K562 (cell line): Measurements from ENCODE around the gene PROK1. TPM values are rescaled to one million over a fixed set of nuclear protein-coding genes. Genes with fewer than 3 reads are reported as not detected.

Experiments
- ARID1B ChIP-seq: fragments of 450-650 bp; IDR thresholded peaks from 2 replicates; pipeline ENCODE4 v1.6.1; 2016; ENCODE audit warnings: antibody characterized with exemption, mild to moderate bottlenecking, inconsistent platforms
- ATF1 ChIP-seq, 2 experiments: fragments of 450-650 bp in 1 of 2; IDR thresholded peaks; 2 replicates each; pipeline ENCODE4 v1.6.1; 2016; ENCODE audit warnings: missing compliant biosample characterization in 1 of 2, missing genetic modification characterization in 1 of 2
- BRD9 ChIP-seq: fragments of 450-650 bp; IDR thresholded peaks from 2 replicates; pipeline ENCODE4 v1.6.1; 2018; ENCODE audit warnings: low read depth; ENCODE audit not compliant: partially characterized antibody
- CCNT2 ChIP-seq: IDR thresholded peaks from 2 replicates; pipeline ENCODE4 v1.6.1; 2011; ENCODE audit warnings: borderline replicate concordance, low read depth, mild to moderate bottlenecking, moderate library complexity, mixed read lengths, low read length; ENCODE audit not compliant: insufficient read length; ENCODE audit errors: extremely low read depth
- CTBP1 ChIP-seq: fragments of 450-650 bp; IDR thresholded peaks from 2 replicates; pipeline ENCODE4 v1.6.1; 2016; ENCODE audit warnings: borderline replicate concordance
- DACH1 ChIP-seq: fragments of 450-650 bp; IDR thresholded peaks from 2 replicates; pipeline ENCODE4 v1.6.1; 2018; ENCODE audit not compliant: partially characterized antibody
- HDAC8 ChIP-seq: fragments of 450-650 bp; IDR thresholded peaks from 2 replicates; pipeline ENCODE4 v1.6.1; 2016; ENCODE audit warnings: mild to moderate bottlenecking, missing genetic modification characterization, moderate library complexity, missing compliant biosample characterization
- MAFG ChIP-seq: fragments of 450-650 bp; conservative IDR thresholded peaks from 2 replicates; pipeline ENCODE4 v1.6.1; 2016; ENCODE audit warnings: missing genetic modification characterization, missing compliant biosample characterization
- NFIC ChIP-seq: fragments of 450-650 bp; IDR thresholded peaks from 2 replicates; pipeline ENCODE4 v1.6.1; 2017; ENCODE audit warnings: mild to moderate bottlenecking, inconsistent platforms
- RCOR1 ChIP-seq, 2 experiments: IDR thresholded peaks; 2 replicates each; pipeline ENCODE4 v1.6.1; 2012; ENCODE audit warnings: low read depth in 2 of 2, low read length in 2 of 2, borderline replicate concordance in 1 of 2, improper control_type of control experiment in 1 of 2
- SMARCA4 ChIP-seq: fragments of 450-650 bp; IDR thresholded peaks from 2 replicates; pipeline ENCODE4 v1.6.1; 2016
- TBL1XR1 ChIP-seq, 2 experiments: IDR thresholded peaks; 2 replicates each; pipeline ENCODE4 v1.6.1; 2012; ENCODE audit warnings: improper control_type of control experiment in 2 of 2, low read length in 2 of 2, mild to moderate bottlenecking in 1 of 2
- TCF3 ChIP-seq: sonication (generic); formaldehyde crosslinking; IDR thresholded peaks from 2 replicates; pipeline ENCODE4 v1.4.0; 2020; ENCODE audit warnings: mild to moderate bottlenecking, missing genetic modification reagents
- ZEB2 ChIP-seq: fragments of 450-650 bp; IDR thresholded peaks from 2 replicates; pipeline ENCODE4 v1.6.1; 2016
- ZKSCAN8 ChIP-seq: fragments of 200-800 bp; sonication (Bioruptor generic); IDR thresholded peaks from 2 replicates; pipeline ENCODE4 v1.6.1; 2016; ENCODE audit warnings: missing genetic modification characterization, missing compliant biosample characterization
- ZNF589 ChIP-seq: fragments of 200-800 bp; sonication (Bioruptor generic); IDR thresholded peaks from 2 replicates; pipeline ENCODE4 v1.6.1; 2016; ENCODE audit warnings: low read depth, missing genetic modification characterization, missing compliant biosample characterization
- polyA plus RNA-seq, 8 experiments: library from polyadenylated mRNA; depleted of rRNA in 4 of 8; stranded (reverse) in 5 of 8; unstranded in 3 of 8; fragments of >200 nt; fragmentation: Nextera tagmentation in 2 of 8; fragmentation: Illumina TruSeq in 1 of 8; extraction: Ambion mirVana in 2 of 8; extraction: Trizol in 1 of 8; gene quantifications; 2 replicates each; pipeline versions ENCODE4 v1.2.1 to v1.2.3, GENCODE V29; 2011 to 2014; ENCODE audit warnings: inconsistent platforms in 1 of 8, missing spikeins in 1 of 8
- total RNA-seq, 7 experiments: library from RNA; depleted of rRNA in 6 of 7; stranded (reverse); fragments of >200 nt in 6 of 7; fragmentation: Illumina TruSeq in 2 of 7; extraction: Trizol in 2 of 7; gene quantifications; 2 replicates each; pipeline versions ENCODE4 v1.2.1 to v1.2.3, GENCODE V29; 2011 to 2021; ENCODE audit warnings: low replicate concordance in 1 of 7
- TF ChIP-seq, protein P1 (sequence below): fragments of 450-650 bp; IDR thresholded peaks from 2 replicates; pipeline ENCODE4 v1.6.1; 2016; ENCODE audit warnings: low read depth
- TF ChIP-seq, protein P2 (sequence below), 2 experiments: fragments of 450-650 bp in 1 of 2; sonication (generic) in 1 of 2; formaldehyde crosslinking in 1 of 2; IDR thresholded peaks in 1 of 2; conservative IDR thresholded peaks in 1 of 2; 2 replicates each; pipeline versions ENCODE4 v1.6.1 to v1.8.1; 2016 to 2023; ENCODE audit warnings: mild to moderate bottlenecking in 2 of 2, moderate library complexity in 2 of 2, inconsistent platforms in 1 of 2, missing genetic modification reagents in 1 of 2
- TF ChIP-seq, protein P3 (sequence below): IDR thresholded peaks from 2 replicates; pipeline ENCODE4 v1.6.1; 2014; ENCODE audit warnings: antibody characterized with exemption

Gene PROK1
- total and polyA plus RNA-seq, 9 of the 15 experiments (the other 6 are each of a cell fraction or from before 2014, with no cell fraction given) = 0.15 TPM; not detected in 8

DNA sequence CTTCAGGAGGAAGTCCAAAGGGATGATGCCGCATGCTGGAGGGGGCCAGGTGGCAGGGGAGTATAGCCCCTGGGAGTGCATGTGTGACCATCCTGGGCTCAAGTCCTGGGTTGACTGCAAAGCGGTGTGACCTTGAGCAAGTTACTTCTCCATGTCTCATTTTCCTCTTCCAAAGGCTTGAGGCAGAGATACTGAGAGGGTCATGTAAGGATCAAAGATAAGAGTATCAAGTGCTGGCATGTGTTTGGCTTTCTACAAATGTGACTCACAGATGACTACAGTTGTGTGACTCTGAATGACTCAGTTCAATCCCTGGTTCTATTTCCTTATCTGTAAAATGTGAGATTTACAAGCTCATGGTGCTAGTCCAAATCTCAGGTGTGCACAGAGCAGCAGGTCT lies 26.1 kb downstream of the PROK1 start (continued):
- TF ChIP-seq ZKSCAN8 (CRISPR knock-in tag) = 0 out of 2 replicates have a peak, but pooled peaks have one; percentile 38
- peak; percentile 30 to 98; a peak in 3 of 4 replicates for TF ChIP-seq RCOR1 (IDR thresholded peaks at IDR 0.05; ENCODE audit: borderline replicate concordance in 1 of 2, low read depth in 2 of 2, low read length in 2 of 2)
- TF ChIP-seq ZEB2 = peak; percentile 64; the same call in 1 of the 2 replicates
- TF ChIP-seq, protein P1, sequence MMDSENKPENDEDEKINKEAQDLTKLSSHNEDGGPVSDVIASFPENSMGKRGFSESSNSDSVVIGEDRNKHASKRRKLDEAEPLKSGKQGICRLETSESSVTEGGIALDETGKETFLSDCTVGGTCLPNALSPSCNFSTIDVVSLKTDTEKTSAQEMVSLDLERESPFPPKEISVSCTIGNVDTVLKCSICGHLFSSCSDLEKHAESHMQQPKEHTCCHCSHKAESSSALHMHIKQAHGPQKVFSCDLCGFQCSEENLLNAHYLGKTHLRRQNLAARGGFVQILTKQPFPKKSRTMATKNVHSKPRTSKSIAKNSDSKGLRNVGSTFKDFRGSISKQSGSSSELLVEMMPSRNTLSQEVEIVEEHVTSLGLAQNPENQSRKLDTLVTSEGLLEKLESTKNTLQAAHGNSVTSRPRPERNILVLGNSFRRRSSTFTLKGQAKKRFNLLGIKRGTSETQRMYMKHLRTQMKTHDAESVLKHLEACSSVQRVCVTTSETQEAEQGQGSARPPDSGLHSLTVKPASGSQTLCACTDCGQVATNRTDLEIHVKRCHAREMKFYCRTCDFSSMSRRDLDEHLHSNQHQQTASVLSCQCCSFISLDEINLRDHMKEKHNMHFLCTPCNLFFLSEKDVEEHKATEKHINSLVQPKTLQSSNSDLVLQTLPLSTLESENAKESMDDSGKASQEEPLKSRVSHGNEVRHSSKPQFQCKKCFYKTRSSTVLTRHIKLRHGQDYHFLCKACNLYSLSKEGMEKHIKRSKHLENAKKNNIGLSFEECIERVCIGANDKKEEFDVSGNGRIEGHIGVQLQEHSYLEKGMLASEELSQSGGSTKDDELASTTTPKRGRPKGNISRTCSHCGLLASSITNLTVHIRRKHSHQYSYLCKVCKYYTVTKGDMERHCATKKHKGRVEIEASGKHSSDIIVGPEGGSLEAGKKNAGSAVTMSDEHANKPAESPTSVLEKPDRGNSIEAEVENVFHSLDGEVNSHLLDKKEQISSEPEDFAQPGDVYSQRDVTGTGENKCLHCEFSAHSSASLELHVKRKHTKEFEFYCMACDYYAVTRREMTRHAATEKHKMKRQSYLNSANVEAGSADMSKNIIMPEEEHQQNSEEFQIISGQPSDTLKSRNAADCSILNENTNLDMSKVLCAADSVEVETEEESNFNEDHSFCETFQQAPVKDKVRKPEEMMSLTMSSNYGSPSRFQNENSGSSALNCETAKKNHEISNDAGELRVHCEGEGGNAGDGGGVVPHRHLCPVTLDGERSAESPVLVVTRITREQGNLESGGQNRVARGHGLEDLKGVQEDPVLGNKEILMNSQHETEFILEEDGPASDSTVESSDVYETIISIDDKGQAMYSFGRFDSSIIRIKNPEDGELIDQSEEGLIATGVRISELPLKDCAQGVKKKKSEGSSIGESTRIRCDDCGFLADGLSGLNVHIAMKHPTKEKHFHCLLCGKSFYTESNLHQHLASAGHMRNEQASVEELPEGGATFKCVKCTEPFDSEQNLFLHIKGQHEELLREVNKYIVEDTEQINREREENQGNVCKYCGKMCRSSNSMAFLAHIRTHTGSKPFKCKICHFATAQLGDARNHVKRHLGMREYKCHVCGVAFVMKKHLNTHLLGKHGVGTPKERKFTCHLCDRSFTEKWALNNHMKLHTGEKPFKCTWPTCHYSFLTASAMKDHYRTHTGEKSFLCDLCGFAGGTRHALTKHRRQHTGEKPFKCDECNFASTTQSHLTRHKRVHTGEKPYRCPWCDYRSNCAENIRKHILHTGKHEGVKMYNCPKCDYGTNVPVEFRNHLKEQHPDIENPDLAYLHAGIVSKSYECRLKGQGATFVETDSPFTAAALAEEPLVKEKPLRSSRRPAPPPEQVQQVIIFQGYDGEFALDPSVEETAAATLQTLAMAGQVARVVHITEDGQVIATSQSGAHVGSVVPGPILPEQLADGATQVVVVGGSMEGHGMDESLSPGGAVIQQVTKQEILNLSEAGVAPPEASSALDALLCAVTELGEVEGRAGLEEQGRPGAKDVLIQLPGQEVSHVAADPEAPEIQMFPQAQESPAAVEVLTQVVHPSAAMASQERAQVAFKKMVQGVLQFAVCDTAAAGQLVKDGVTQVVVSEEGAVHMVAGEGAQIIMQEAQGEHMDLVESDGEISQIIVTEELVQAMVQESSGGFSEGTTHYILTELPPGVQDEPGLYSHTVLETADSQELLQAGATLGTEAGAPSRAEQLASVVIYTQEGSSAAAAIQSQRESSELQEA = no peak
- TF ChIP-seq TBL1XR1 (IDR thresholded peaks at IDR 0.05; ENCODE audit: low read length in 2 of 2) = no peak
- TF ChIP-seq ARID1B = peak; percentile 91
- TF ChIP-seq CTBP1 = peak; percentile 46; the same call in 1 of the 2 replicates
- TF ChIP-seq NFIC = peak; percentile 67
- TF ChIP-seq ATF1 (CRISPR knock-in tag; IDR thresholded peaks at IDR 0.05) = no peak
- 0 out of 2 replicates have a peak, but pooled peaks have one; percentile 14 for TF ChIP-seq ATF1 (tag; IDR thresholded peaks at IDR 0.05)
- peak; percentile 82 for TF ChIP-seq MAFG (tag)
- peak; percentile 81 for TF ChIP-seq TCF3
- TF ChIP-seq, protein P2, sequence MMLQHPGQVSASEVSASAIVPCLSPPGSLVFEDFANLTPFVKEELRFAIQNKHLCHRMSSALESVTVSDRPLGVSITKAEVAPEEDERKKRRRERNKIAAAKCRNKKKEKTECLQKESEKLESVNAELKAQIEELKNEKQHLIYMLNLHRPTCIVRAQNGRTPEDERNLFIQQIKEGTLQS (IDR thresholded peaks at IDR 0.05) = peak; percentile 92
- TF ChIP-seq, protein P2 (CRISPR knock-in tag; conservative IDR thresholded peaks at IDR 0.05) = 0 out of 2 replicates have a peak, but pooled peaks have one; percentile 40
- no peak for TF ChIP-seq HDAC8 (tag)
- TF ChIP-seq SMARCA4 = peak; percentile 84
- TF ChIP-seq, protein P3, sequence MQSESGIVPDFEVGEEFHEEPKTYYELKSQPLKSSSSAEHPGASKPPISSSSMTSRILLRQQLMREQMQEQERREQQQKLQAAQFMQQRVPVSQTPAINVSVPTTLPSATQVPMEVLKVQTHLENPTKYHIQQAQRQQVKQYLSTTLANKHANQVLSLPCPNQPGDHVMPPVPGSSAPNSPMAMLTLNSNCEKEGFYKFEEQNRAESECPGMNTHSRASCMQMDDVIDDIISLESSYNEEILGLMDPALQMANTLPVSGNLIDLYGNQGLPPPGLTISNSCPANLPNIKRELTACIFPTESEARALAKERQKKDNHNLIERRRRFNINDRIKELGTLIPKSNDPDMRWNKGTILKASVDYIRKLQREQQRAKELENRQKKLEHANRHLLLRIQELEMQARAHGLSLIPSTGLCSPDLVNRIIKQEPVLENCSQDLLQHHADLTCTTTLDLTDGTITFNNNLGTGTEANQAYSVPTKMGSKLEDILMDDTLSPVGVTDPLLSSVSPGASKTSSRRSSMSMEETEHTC = 0 out of 2 replicates have a peak, but pooled peaks have one; percentile 11
- TF ChIP-seq BRD9 = no peak
- TF ChIP-seq CCNT2 = peak; percentile 39
- no peak for TF ChIP-seq DACH1
- peak; percentile 38; the same call in 1 of the 2 replicates for TF ChIP-seq ZNF589 (CRISPR knock-in tag)
